ENCODE results near the gene SRL.
"Not testable (repeated sequence)": the region's sequence is repeated elsewhere in the genome, so short reads cannot be mapped to it uniquely, and the experiment has no call there.

The SRL gene

DNA sequence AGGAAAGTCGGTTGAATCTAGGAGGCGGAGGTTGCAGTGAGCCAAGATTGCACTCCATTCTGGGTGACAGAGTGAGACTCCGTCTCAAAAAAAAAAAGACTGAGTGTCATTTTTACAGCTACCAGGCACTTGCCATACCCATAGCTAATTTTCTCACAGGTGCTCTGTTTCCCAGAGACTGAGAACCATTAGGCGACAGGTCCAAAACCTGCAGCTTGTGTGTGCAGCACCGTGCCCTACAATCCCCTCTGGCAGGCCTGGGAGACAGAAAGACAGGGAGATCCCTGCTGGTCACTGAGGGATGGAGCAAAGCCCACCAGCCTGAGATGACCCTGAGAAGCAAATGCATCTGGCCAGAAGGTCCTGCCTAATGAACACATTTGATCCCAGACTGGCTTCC is 28.2 kb upstream of the SRL start:
- no peak for DNase-seq
- H3K27ac Mint-ChIP-seq = no peak overlapping the region
- H3K9me3 Mint-ChIP-seq = no peaks in the 10 kb centered on the region
- peak overlapping the region; percentile 80 for H3K4me3 Mint-ChIP-seq
- H3K4me1 Mint-ChIP-seq = peaks cover 23% of the 10 kb centered on the region
- H3K27me3 Mint-ChIP-seq = peaks cover 15% of the 10 kb centered on the region
- CTCF ChIA-PET = interaction anchor here (0.6 to 1.6 kb wide), 4 partner anchors 8 to 42 kb away, joined by 3 to 11 read pairs (median 4); no protein-coding TSS in a partner anchor
- H3K36me3 Mint-ChIP-seq = no peaks in the 10 kb centered on the region

GRCh38 chr16:4266372-4266771 is 24.5 kb upstream of the SRL start:
- H3K27ac Mint-ChIP-seq = no peak overlapping the region

GRCh38 chr16:4265676-4266075 is 23.8 kb upstream of the SRL start:
- Mint-ChIP-seq H3K27ac (peak overlapping the region; percentile 60), H3K36me3 (peaks cover 21% of the 10 kb centered on the region), H3K4me1 (peaks cover 22% of the 10 kb centered on the region), H3K9me3 (no peaks in the 10 kb centered on the region), H3K27me3 (no peaks in the 10 kb centered on the region), H3K4me3 (no peak overlapping the region)
- DNase-seq = no peak
- CTCF ChIA-PET = interaction anchor here (0.7 kb wide), 1 partner anchor 8 kb away, joined by 3 read pairs; no protein-coding TSS in a partner anchor

More at GRCh38 chr16:4266372-4266771, 24.5 kb upstream of the SRL start:
- H3K4me1 Mint-ChIP-seq = peaks cover 26% of the 10 kb centered on the region
- H3K4me3 Mint-ChIP-seq = no peak overlapping the region
- peaks cover 18% of the 10 kb centered on the region for H3K36me3 Mint-ChIP-seq
- DNase-seq = no peak
- CTCF ChIA-PET = interaction anchor here (0.7 kb wide), 1 partner anchor 9 kb away, joined by 3 read pairs; no protein-coding TSS in a partner anchor
- no peaks in the 10 kb centered on the region for H3K9me3 Mint-ChIP-seq
- H3K27me3 Mint-ChIP-seq = no peaks in the 10 kb centered on the region

GRCh38 chr16:4264546-4264945 is 22.7 kb upstream of the SRL start:
- CTCF ChIA-PET = no interaction called here
- H3K9me3 Mint-ChIP-seq = no peaks in the 10 kb centered on the region
- no peak overlapping the region for H3K27ac Mint-ChIP-seq
- no peaks in the 10 kb centered on the region for H3K27me3 Mint-ChIP-seq
- no peak overlapping the region for H3K4me3 Mint-ChIP-seq
- H3K36me3 Mint-ChIP-seq = peaks cover 22% of the 10 kb centered on the region
- H3K4me1 Mint-ChIP-seq = peaks cover 21% of the 10 kb centered on the region
- DNase-seq = no peak

DNA sequence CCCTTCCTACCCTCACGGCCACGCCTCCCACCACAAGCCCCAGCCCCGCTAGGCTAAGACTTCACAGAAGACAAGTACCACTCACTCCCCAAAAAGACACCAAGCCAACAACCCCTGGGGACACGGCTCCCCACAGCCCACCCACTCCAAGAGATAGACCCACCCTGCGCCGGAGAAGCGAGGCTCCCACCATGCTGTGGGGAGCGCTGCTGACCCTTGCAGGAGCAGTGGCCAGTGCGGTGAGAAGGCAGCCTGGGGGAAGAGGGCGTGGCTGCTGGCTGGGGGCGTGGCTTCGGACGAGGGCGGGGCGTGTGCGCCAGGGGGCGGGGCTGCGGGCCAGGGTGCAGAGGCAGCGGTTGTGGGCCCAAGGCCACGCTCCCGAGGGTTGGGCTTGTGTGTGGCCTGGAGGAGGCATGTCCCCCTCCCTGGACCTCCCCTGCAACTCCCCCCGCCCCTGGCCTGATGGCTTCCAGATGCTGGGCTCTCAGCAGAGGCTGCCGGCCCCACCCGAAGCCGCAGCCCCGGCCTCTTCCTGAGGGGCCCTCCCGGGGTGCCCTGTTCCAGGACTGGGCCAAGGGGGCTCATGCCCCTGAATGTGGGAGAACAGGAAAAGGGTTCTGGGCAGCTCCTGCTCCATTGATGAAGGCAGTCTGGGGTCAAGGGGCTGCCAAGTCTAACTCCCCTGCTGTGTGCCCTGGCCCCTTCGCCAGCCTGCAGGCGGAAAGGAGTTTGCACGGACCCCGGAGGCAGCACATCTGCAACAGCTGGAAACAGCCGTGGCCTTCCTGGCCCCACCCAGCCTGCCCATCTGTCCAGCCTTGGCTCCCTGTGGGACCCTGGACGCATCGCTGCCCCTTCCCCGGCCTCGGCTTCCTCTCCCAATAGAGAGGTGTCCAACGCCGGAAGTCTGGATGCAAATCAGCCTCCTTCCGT is 21.9 kb upstream of the SRL start:
- CTCF ChIA-PET = interaction anchor here (1.4 to 2.0 kb wide), 2 partner anchors 10 to 65 kb away, joined by 3 to 8 read pairs; no protein-coding TSS in a partner anchor
- Mint-ChIP-seq H3K27ac (no peak overlapping the region), H3K36me3 (peaks cover 22% of the 10 kb centered on the region), H3K9me3 (no peaks in the 10 kb centered on the region), H3K27me3 (no peaks in the 10 kb centered on the region), H3K4me1 (peaks cover 21% of the 10 kb centered on the region), H3K4me3 (no peak overlapping the region)
- peak; percentile 25 for DNase-seq

- H3K36me3 Mint-ChIP-seq = peaks cover 22% of the 10 kb centered on the region
- CTCF ChIA-PET = interaction anchor here (1.0 to 2.0 kb wide), 7 partner anchors 9 to 70 kb away, joined by 3 to 11 read pairs (median 3); no protein-coding TSS in a partner anchor
- H3K27ac Mint-ChIP-seq = no peak overlapping the region
- no peaks in the 10 kb centered on the region for H3K9me3 Mint-ChIP-seq
- peaks cover 16% of the 10 kb centered on the region for H3K4me1 Mint-ChIP-seq
- no peaks in the 10 kb centered on the region for H3K27me3 Mint-ChIP-seq
- no peak for DNase-seq
- no peak overlapping the region for H3K4me3 Mint-ChIP-seq
Measured at GRCh38 chr16:4262303-4262835, 20.5 kb upstream of the SRL start.

DNA sequence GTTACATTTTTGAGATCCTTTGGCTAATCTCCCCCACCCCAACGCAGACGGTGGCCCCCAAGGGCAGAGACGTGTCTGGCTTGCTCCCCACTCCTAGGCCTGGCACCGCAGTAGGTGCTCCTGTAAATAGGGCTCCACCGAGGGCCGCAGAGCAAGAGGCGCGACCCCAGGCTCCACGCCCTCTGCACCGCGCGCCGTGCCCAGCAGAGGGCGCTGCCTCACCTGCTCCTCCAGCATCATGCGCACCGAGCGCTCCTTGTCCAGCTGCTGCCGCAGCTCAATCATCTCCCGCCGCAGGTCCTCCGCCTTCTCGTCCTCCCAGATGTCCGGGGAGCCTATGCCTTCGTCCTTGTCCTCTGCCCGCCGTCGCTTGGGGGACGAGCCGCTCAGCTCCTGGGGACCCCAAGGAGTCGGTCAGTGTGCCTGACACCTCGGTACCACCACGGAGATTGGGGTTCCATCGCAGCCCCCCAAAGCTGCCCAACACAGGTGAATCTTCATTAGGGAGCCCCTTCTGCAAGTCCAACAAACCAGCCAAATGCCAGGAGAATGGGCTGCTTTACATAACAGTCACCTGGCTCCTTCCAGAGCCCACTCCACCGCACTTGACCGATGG is 19.8 kb upstream of the SRL start:
- Mint-ChIP-seq H3K36me3 (peaks cover 22% of the 10 kb centered on the region), H3K4me3 (no peak overlapping the region), H3K27ac (peak overlapping the region; percentile 56), H3K4me1 (peaks cover 16% of the 10 kb centered on the region), H3K9me3 (no peaks in the 10 kb centered on the region), H3K27me3 (no peaks in the 10 kb centered on the region)
- peak; percentile 48 for DNase-seq
- CTCF ChIA-PET = interaction anchor here (1.0 to 2.0 kb wide), 6 partner anchors 8 to 71 kb away, joined by 3 to 11 read pairs (median 4); no protein-coding TSS in a partner anchor

DNA sequence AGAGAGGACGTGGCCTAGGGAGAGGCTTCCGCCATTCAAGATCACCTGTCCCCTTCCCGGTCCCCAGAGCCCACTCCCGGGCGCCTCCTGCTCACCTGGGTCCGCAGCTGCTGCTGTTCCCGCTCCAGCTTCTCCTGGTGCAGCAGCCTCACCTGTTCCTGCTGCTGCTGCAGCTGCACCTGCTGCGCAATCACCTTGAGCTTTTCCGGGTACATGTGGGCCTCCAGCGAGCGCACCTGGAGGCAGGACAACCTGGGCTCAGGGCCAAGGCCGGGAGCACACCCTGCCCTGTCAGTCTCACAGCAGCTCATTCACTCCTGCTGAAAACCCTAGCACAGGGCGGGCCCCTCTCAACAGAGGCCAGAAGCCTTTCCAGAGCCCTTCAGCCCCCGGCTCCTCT is 18.5 kb upstream of the SRL start:
- no peak for DNase-seq
- H3K9me3 Mint-ChIP-seq = no peaks in the 10 kb centered on the region
- no peak overlapping the region for H3K4me3 Mint-ChIP-seq
- no peaks in the 10 kb centered on the region for H3K27me3 Mint-ChIP-seq
- no peak overlapping the region for H3K27ac Mint-ChIP-seq
- CTCF ChIA-PET = interaction anchor here (0.9 to 1.6 kb wide), 3 partner anchors 13 to 140 kb away, joined by 3 to 5 read pairs (median 4); no protein-coding TSS in a partner anchor
- H3K4me1 Mint-ChIP-seq = peaks cover 11% of the 10 kb centered on the region
- H3K36me3 Mint-ChIP-seq = peaks cover 22% of the 10 kb centered on the region

GRCh38 chr16:4257646-4258556 is 16.0 kb upstream of the SRL start:
- Mint-ChIP-seq H3K4me3 (no peak overlapping the region), H3K9me3 (no peaks in the 10 kb centered on the region), H3K27ac (peak overlapping the region; percentile 14), H3K27me3 (no peaks in the 10 kb centered on the region), H3K4me1 (peaks cover 12% of the 10 kb centered on the region), H3K36me3 (peaks cover 18% of the 10 kb centered on the region)
- CTCF ChIA-PET = interaction anchor here (1.0 to 1.5 kb wide), 3 partner anchors 8 to 328 kb away, joined by 3 to 7 read pairs (median 3); no protein-coding TSS in a partner anchor
- no peak for DNase-seq

DNA sequence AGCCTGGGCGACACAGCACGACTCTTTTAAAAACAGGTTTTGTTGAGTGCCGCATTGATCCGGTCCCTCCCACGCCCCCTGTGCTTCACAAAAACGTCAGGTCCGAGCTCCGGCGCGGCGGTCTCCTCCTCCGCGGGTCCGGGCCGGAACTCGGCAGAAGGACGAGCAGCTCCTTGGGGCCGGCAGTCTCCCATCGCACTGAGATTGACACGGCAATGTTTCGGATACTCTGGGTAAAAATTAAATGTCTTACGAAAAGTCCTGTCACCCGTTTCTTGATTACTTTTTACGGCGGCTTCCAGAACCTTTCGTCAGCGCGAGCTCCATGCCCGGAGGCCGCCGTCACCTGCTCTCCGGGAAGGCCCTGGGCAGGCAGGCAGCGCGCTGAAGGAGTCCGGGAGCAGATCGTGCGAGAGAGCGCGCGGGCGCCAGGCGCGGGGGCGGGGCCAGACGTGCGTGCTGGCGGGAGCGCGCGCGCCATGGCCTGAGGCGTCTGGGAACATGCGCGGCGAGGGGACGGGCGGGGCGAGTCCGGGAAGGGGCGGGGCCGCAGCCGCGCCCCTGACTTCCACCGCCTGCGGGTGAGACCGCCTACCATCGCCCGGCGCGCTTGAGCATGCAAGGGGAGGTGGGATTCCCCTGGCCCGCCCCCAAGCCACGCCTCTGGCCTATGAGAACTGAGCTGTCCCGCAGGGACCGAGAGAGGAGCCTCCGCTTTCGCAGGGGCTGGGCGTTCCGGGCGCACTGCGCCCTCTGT is 11.7 kb upstream of the SRL start:
- H3K4me1 Mint-ChIP-seq = peaks cover 13% of the 10 kb centered on the region
- H3K27ac Mint-ChIP-seq = peak overlapping the region; percentile 98
- CTCF ChIA-PET = interaction anchor here (0.6 to 3.0 kb wide), 38 partner anchors 9 to 1095 kb away, joined by 3 to 34 read pairs (median 4); partner anchors contain the start of genes CREBBP and TFAP4

GRCh38 chr16:4253012-4253393 is 11.1 kb upstream of the SRL start:
- H3K36me3 Mint-ChIP-seq, H3K9me3 Mint-ChIP-seq, DNase-seq, H3K27me3 Mint-ChIP-seq: not testable (repeated sequence)
- H3K4me1 Mint-ChIP-seq = peaks cover 13% of the 10 kb centered on the region
- peak overlapping the region; percentile 98 for H3K27ac Mint-ChIP-seq
- CTCF ChIA-PET = interaction anchor here (1.3 to 3.0 kb wide), 12 partner anchors 8 to 442 kb away, joined by 3 to 34 read pairs (median 10); partner anchors contain the start of gene TFAP4
- peak overlapping the region; percentile 93 for H3K4me3 Mint-ChIP-seq

More for the DNA sequence above, 11.7 kb upstream of the SRL start:
- no peaks in the 10 kb centered on the region for H3K9me3 Mint-ChIP-seq
- no peaks in the 10 kb centered on the region for H3K27me3 Mint-ChIP-seq
- peak; percentile 100 for DNase-seq
- H3K4me3 Mint-ChIP-seq = peak overlapping the region; percentile 93
- H3K36me3 Mint-ChIP-seq = peaks cover 3% of the 10 kb centered on the region

- Mint-ChIP-seq H3K9me3 (no peaks in the 10 kb centered on the region), H3K36me3 (peaks cover 3% of the 10 kb centered on the region), H3K4me3 (no peak overlapping the region), H3K27ac (no peak overlapping the region), H3K4me1 (peaks cover 19% of the 10 kb centered on the region), H3K27me3 (peaks cover 4% of the 10 kb centered on the region)
- DNase-seq = no peak
- CTCF ChIA-PET = interaction anchor here (1.7 kb wide), 1 partner anchor 266 kb away, joined by 4 read pairs; no protein-coding TSS in a partner anchor
Measured at GRCh38 chr16:4249530-4250308, 7.8 kb upstream of the SRL start.

Measured in activated naive CD4-positive, alpha-beta T cell treated with anti-CD3 and anti-CD28 coated beads, Interleukin-2, amount 10 ng/mL, durations not matched to agents 7 days and 5 days (primary cell).